HG03045 (cell line): ENCODE results near the gene SULT1A1.
"Not testable (repeated sequence)": the region's sequence is repeated elsewhere in the genome, so short reads cannot be mapped to it uniquely, and the experiment has no call there.

ENCODE experiments used
- ATAC-seq: cut with Tn5 transposase; IDR thresholded peaks from one replicate; pipeline ENCODE4 v1.9.1; 2021; ENCODE audit warnings: mild to moderate bottlenecking, moderate library complexity; ENCODE audit not compliant: unreplicated experiment

The SULT1A1 gene

GRCh38 chr16:28608867-28609596 is 812 bp downstream of the SULT1A1 start:
- ATAC-seq, result not testable (repeated sequence)

GRCh38 chr16:28608496-28608808 is 1.4 kb downstream of the SULT1A1 start:
- ATAC-seq, result not testable (repeated sequence)

- not testable (repeated sequence) for ATAC-seq
Observed at GRCh38 chr16:28607681-28608495, 2.0 kb downstream of the SULT1A1 start.

DNA sequence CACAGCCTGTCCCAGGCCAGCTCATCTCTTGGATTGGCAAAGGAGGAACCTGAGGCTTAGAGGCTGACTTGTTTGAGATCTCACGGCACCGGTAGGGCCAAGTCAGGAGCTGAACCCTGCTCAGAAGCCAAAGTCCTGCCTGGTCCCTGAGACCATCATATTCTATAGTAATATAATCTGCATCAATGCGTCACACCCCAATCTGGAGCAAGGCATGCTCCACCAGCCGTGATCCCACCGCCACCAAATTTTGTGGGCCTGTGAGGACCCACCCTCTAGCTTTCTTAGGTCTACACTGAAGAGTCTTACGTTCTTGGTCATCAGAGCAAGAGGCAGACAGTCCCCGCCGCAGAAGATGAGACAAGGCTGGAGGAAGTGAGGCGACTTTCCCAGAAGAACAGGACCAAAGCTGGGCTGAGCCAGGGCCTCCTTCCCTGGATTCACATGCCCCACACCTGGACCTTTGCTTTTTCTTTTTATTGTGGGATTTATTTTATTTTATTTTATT is 2.7 kb downstream of the SULT1A1 start:
- no peak for ATAC-seq

GRCh38 chr16:28606291-28607115 is 3.3 kb downstream of the SULT1A1 start:
- ATAC-seq, result no peak

DNA sequence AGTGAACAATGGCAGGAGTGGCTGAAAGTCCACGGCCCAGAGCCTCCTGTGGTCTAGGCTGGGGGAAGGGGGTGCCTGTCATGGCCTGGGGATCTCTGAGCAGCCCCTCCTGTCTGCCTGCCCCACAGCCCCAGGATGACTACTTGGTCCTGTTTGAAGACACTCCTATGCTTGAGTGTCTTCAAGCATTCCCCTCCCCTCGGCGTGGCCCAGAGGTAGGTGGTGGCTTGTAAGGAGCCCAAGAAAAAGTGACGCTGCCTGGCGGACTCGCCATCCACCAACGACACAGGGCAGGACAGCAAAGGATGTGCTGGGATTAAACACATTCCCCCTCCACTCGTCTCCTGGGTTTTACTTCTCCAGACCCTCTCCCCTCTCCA is 5.7 kb downstream of the SULT1A1 start:
- ATAC-seq, result no peak

DNA sequence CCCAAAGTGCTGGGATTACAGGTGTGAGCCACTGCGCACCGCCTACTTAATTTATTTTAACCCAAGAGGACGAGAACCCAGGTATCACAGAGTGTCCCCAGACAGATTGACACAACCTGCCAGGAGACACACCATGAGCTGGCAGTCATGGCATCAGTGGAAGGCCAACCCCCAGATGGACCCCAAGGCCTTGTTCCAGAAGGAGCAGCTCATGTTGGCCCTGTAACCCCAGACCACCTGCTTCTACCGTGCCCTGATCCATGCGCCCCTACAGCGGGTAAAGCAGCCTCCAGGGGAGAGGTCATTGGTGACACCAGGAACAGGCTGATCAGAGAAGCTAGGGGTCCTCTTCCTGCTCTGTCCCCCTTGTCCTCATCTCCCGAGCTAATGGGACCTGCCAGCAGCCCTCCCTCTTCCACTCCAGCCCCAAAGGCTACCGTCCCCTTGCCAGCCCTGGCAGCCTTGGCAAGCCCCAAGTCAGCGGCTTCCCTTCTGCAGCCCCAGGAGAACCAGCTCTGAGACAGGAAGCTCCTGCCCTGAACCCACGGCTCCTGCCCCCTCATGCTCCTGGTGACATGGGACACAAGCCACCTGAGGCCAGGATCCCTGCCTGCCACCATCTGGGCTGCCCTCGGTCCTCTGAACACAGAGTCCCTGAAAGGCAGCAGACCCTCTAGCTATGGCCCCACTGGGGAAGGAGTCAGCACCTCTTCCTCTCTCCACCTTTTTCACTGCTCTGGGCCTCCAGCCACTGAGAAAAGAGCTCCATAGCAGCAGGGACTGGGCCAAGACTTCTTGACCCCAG is 6.3 kb downstream of the SULT1A1 start:
- ATAC-seq, result no peak

GRCh38 chr16:28602529-28602928 is 7.3 kb downstream of the SULT1A1 start:
- ATAC-seq, result no peak

- ATAC-seq, result not testable (repeated sequence)
Observed at GRCh38 chr16:28602062-28602461, 7.8 kb downstream of the SULT1A1 start.

DNA sequence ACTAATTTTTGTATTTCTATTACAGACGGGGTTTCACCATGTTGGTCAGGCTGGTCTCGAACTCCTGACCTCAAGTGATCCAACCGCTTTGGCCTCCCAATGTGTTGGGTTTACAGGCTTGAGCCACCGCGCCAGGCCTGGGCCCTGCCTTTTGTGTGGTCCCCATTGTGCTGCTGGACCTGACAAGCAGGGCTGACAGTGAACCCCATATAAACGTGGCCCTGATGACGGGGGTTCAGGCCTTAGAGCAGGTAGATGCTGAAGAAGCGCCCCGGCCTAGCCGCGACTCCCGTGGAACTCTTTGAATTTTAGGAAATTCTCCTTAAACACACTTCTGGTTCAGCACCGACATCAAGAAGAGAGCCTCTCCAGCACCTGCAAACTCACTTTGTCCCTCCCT is 8.3 kb downstream of the SULT1A1 start:
- ATAC-seq, result not testable (repeated sequence)

DNA sequence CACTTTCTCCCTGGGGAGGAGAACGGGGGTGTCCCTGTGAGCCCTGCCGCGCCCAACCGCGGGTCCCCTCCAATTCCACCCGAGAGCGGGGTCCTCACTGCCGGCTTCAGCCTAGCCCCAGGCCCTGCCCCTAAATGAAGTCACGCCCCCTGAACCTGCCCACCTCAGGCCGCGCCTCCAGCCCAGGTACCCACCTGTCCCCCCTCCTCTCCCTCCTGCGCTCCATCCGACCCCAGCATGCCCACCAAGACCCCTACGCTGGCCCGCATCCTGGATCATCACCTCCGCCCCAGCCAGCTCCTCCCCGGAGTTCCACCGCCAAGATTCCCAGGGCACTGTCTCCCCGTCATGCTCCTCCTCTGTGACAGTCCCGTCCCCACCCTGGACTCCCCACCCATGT is 8.9 kb downstream of the SULT1A1 start:
- not testable (repeated sequence) for ATAC-seq

DNA sequence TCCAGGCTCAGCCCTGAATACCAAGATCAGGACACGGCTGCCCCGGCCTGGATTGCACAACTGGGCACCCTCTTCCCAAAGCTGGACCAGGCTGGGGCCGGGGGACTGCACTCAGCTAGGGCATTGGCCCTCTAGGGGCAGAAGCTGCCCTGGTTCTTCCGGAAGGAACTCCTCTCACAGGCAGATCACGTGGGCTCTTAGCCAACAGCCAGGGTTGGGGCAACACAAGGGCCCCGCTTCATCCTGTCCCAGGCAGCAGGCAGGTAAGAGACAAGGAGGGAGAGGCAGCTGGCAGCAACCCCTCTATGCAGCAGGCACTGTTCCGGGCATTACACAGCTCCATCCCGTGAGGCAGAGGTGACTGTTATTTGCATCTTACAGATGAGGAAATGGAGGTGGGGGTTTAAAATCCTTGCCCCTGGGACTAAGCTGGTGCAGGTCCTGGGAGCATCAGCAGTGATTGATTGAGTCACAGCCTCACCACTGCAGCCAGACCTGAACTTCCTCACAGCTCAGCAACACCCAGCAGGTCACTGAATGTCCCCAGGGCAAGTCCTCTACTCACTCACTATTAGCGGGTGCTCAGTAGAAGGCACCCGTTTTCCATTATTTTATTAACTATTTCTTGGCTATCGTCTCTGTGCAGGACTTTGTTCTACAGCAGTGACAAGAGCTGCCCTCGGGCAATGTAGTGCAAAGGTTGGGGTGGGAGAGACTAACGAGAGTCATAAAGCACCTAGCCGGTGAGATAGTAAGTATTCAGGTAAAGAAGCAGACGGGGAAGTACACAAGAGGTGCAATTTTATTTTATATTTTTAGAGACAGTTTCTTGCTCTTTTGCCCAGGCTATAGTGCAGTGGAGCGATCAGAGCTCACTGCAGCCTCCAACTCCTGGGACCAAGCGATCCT is 10.2 kb downstream of the SULT1A1 start:
- not testable (repeated sequence) for ATAC-seq

DNA sequence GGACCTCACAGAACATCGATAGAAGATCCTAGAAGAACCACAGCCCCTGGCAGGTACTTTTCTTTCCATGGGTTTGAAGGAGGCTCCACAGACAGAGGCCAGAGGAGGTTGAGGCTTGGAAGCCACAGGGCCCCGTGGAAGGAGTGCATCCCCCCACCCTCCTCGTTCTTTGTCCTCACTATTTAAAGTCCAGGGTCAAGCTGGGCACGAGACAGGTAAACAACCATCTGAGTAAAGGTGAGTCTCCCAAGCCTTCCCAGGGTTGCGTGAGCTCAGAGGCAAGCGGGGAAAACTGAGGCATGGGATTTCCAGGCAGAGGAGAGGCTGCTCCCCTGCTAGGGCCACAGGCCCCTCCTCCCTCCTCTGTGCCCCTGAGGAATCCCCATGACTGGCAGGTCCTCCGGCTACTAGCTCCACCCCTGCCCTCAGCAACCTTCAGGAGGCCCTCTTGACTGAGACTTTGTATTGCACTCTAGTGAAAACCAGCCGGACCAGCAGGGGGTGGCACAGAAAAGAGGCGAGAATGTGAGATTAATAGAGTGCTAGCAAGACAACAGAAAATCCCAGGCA is 12.1 kb downstream of the SULT1A1 start:
- ATAC-seq, result no peak

DNA sequence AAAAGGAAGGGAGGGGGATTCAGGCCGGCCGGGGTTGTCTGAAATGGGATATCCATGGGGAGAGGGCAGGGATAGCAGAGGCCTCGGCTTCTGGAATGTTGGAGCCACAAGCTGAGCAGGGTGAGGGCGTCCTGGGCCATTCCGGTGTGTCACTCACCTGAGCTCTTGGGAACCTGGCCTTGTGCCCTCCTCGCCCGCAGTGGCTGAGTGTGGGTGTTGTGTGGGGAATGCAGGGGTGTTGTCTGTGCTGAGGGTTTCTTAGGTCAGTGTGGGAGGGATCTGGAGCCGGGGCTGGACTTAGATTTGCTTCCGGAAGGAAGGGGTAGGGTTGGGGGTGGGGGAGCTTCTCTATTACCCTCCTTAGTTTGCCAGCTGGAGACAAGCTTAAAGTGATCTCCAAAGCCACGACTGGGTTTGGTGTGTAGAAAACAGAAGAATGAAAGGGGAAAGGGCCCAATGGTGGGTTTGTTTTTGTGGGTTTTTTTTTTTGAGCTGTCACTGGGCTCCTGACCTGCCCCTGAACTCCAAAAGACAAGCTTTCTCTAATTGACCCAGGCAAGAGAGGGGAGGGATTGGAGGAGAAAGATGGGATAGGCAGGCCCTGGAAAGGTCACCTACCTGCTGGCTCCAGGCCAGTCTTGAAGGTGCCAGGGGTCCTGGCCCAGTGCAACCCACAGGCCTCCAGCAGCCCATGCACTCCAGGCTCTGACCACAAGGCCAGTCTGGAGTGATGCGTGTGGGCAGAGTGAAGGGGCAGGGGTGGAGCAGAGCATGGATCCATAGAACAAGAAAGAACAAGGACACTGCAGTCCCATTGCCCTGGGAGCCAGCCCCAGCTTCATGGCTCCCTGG is 12.8 kb downstream of the SULT1A1 start, which contains the start of gene SULT1A2:
Gene SULT1A2 (minus strand): TSS at position 211 of the 852 bp plus-strand sequence. CDS start 1,120 bp downstream, outside the sequence.
- ATAC-seq, result no peak

DNA sequence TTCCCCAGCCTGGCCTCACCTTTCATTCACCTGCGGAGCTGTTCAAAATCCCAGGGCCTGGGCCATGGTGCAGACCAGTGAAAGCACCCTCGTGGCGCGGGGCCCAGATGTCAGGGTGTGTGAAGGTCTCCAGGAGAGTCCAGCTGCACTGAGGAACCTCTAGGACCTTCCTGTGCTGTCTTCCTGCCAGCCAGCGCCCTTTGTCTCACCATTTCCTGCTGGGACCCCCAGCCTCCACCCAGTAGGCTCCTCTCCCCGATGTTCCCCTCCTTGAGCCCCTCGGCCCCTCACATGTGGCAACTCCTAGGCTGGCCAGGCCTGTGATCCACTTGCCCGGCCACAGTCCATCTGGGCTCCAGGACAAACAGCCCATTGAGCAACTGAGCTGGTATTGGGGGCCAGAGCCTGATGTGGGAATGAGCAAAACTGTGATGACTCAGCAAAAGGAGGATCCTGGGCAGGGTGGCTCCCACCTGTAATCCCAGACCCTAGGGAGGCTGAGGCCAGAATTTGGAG is 13.7 kb downstream of the SULT1A1 start:
- ATAC-seq, result no peak

- ATAC-seq, result not testable (repeated sequence)
Observed at GRCh38 chr16:28595451-28595850, 14.4 kb downstream of the SULT1A1 start.

GRCh38 chr16:28592979-28593553 is 16.8 kb downstream of the SULT1A1 start:
- ATAC-seq, result no peak
